ENCODE results near the gene RAD17. TPM values are rescaled to one million over a fixed set of nuclear protein-coding genes. Genes with fewer than 3 reads are reported as not detected.

RAD17 gene
- total RNA-seq, 1 donor = 26.8 TPM

DNA sequence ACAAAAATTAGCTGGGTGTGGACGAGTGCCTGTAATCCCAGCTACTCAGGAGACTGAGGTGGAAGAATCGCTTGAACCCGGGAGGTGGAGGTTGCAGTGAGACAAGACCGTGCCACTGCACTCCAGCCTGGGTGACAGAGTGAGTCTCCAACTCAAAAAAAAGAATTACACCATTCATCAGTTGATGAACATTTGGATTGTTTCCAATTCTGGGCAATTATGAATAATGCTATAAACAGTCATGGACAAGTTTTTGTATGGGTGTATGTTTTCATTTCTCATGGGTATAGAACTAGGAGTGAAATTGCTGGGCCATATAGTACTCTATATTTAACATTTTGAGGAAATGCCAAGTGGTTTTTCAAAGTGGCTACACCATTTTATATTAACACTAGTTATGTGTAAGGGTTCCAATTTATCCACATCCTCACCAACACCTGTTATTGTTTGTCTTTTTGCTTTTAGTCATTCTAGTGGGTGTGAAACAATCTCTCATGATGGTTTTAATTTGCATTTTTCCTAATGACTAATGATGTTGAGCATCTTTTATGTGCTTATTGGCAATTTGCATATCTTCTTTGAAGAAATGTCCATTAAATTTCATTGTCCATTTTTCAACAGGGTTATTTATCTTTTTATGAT is 28.0 kb upstream of the RAD17 start:
- Histone ChIP-seq H3K4me1 (ENCODE audit: insufficient read depth, low read length) (no peaks in the 10 kb centered on the region), H3K4me3 (ENCODE audit: insufficient read depth, low read length) (no peak overlapping the region), H3K27ac (ENCODE audit: low read depth, low read length) (no peak overlapping the region), H3K9me3 (ENCODE audit: low read depth, low read length) (no peaks in the 10 kb centered on the region), H3K79me2 (ENCODE audit: insufficient read depth, low read length) (no peaks in the 10 kb centered on the region), H4K20me1 (ENCODE audit: insufficient read depth, low read length) (no peaks in the 10 kb centered on the region), H3K27me3 (ENCODE audit: insufficient read depth, low read length) (no peaks in the 10 kb centered on the region), H3K4me2 (ENCODE audit: insufficient read depth, low read length) (no peak overlapping the region), H2AFZ (ENCODE audit: low read length) (no peak overlapping the region), H3K36me3 (ENCODE audit: insufficient read depth, low read length) (no peaks in the 10 kb centered on the region)
- TF ChIP-seq, protein P1, sequence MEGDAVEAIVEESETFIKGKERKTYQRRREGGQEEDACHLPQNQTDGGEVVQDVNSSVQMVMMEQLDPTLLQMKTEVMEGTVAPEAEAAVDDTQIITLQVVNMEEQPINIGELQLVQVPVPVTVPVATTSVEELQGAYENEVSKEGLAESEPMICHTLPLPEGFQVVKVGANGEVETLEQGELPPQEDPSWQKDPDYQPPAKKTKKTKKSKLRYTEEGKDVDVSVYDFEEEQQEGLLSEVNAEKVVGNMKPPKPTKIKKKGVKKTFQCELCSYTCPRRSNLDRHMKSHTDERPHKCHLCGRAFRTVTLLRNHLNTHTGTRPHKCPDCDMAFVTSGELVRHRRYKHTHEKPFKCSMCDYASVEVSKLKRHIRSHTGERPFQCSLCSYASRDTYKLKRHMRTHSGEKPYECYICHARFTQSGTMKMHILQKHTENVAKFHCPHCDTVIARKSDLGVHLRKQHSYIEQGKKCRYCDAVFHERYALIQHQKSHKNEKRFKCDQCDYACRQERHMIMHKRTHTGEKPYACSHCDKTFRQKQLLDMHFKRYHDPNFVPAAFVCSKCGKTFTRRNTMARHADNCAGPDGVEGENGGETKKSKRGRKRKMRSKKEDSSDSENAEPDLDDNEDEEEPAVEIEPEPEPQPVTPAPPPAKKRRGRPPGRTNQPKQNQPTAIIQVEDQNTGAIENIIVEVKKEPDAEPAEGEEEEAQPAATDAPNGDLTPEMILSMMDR (IDR thresholded peaks at IDR 0.05; ENCODE audit: extremely low read depth, low read depth, low read length) = no peak
- no peak for DNase-seq (ENCODE audit: insufficient read length, low spot score, missing footprints)

DNA sequence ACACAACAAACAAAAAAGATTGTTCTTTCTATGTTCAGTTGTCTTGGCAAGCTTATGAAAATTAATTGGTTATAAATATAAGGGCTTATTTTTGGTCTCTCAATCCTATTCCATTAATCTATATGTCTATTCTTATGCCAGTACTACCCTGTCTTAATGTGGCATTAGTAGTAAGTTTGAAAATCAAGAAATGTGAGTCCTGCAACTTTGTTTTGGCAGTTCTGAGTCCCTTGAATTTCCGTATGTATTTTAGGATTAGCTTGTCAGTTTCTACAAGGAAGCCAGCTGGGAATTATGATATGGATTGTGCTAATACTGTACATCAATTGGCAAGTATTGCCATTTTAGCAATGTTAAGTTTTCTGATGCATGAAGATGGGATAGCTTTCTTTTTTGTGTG is 26.5 kb upstream of the RAD17 start:
- DNase-seq (ENCODE audit: insufficient read length, low spot score, missing footprints) = no peak
- TF ChIP-seq, protein P1 (IDR thresholded peaks at IDR 0.05; ENCODE audit: extremely low read depth, low read depth, low read length) = no peak
- no peaks in the 10 kb centered on the region for H3K27me3 ChIP-seq (ENCODE audit: insufficient read depth, low read length)
- no peaks in the 10 kb centered on the region for H3K36me3 ChIP-seq (ENCODE audit: insufficient read depth, low read length)
- H2AFZ ChIP-seq (ENCODE audit: low read length) = no peak overlapping the region
- no peaks in the 10 kb centered on the region for H3K4me1 ChIP-seq (ENCODE audit: insufficient read depth, low read length)
- no peaks in the 10 kb centered on the region for H3K79me2 ChIP-seq (ENCODE audit: insufficient read depth, low read length)
- no peaks in the 10 kb centered on the region for H3K9me3 ChIP-seq (ENCODE audit: low read depth, low read length)
- H4K20me1 ChIP-seq (ENCODE audit: insufficient read depth, low read length) = no peaks in the 10 kb centered on the region
- no peak overlapping the region for H3K4me2 ChIP-seq (ENCODE audit: insufficient read depth, low read length)
- no peak overlapping the region for H3K4me3 ChIP-seq (ENCODE audit: insufficient read depth, low read length)
- no peak overlapping the region for H3K27ac ChIP-seq (ENCODE audit: low read depth, low read length)

DNA sequence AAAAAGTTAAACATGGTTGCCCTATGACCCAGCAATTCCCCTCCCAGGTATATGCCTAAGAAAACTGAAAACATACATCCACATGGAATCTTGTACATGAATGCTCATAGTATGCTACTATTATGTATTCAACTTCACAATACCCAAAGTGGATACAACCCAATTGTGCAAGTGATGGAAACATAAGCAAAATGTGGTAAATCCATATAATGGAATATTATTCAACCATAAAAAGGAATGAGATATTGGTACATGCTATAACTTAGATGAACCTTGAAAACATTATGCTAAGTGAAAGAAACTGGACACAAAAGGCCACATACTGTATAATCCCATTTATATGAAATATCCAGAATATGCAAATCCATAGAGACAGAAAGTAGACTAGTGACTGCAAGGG is 19.0 kb upstream of the RAD17 start:
- Histone ChIP-seq H3K4me3 (ENCODE audit: insufficient read depth, low read length) (no peak overlapping the region), H3K4me2 (ENCODE audit: insufficient read depth, low read length) (no peak overlapping the region), H3K27ac (ENCODE audit: low read depth, low read length) (no peak overlapping the region), H4K20me1 (ENCODE audit: insufficient read depth, low read length) (no peaks in the 10 kb centered on the region), H3K79me2 (ENCODE audit: insufficient read depth, low read length) (peaks cover 3% of the 10 kb centered on the region), H3K9me3 (ENCODE audit: low read depth, low read length) (no peaks in the 10 kb centered on the region), H2AFZ (ENCODE audit: low read length) (no peak overlapping the region), H3K36me3 (ENCODE audit: insufficient read depth, low read length) (peaks cover 32% of the 10 kb centered on the region), H3K27me3 (ENCODE audit: insufficient read depth, low read length) (no peaks in the 10 kb centered on the region), H3K4me1 (ENCODE audit: insufficient read depth, low read length) (no peaks in the 10 kb centered on the region)
- TF ChIP-seq, protein P1 (IDR thresholded peaks at IDR 0.05; ENCODE audit: extremely low read depth, low read depth, low read length) = no peak
- DNase-seq (ENCODE audit: insufficient read length, low spot score, missing footprints) = no peak

DNA sequence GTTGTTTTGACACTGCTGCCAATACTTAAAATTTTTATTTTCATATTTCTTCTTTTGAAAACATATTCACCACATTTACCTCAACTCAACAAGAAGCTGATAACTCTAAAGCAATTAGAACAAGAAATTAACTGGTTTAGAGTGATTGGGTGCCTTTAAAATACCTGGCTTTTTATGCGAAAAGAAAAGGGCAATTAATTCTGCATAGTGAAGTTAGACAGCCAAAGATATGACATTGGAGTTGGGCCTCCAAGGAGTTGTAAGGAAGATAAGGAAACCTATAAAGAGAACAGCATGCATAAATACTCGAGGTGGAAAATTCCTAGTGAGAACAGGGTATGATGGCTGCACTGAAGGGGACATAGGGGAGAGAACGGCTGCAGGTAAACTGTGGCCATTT is 9.9 kb upstream of the RAD17 start:
- Histone ChIP-seq H3K4me3 (ENCODE audit: insufficient read depth, low read length) (no peak overlapping the region), H3K79me2 (ENCODE audit: insufficient read depth, low read length) (peaks cover 70% of the 10 kb centered on the region), H3K36me3 (ENCODE audit: insufficient read depth, low read length) (peaks cover 20% of the 10 kb centered on the region)

More for the DNA sequence above, 9.9 kb upstream of the RAD17 start:
- Histone ChIP-seq H3K4me2 (ENCODE audit: insufficient read depth, low read length) (no peak overlapping the region), H3K27ac (ENCODE audit: low read depth, low read length) (no peak overlapping the region), H3K9me3 (ENCODE audit: low read depth, low read length) (no peaks in the 10 kb centered on the region), H3K27me3 (ENCODE audit: insufficient read depth, low read length) (no peaks in the 10 kb centered on the region), H3K4me1 (ENCODE audit: insufficient read depth, low read length) (no peaks in the 10 kb centered on the region), H4K20me1 (ENCODE audit: insufficient read depth, low read length) (peaks cover 2% of the 10 kb centered on the region), H2AFZ (ENCODE audit: low read length) (no peak overlapping the region)
- TF ChIP-seq, protein P1 (IDR thresholded peaks at IDR 0.05; ENCODE audit: extremely low read depth, low read depth, low read length) = no peak
- DNase-seq (ENCODE audit: insufficient read length, low spot score, missing footprints) = no peak
